Suppressor macrophage treated with lipopolysaccharide for 4 hours (primary cell): ENCODE results near the gene KLHL10.

Experiments used
- DNase-seq: peaks from one replicate; pipeline ENCODE4 v3.0.0-alpha.2; 2020

KLHL10 gene

GRCh38 chr17:41837761-41838538, at the start of gene KLHL10:
KLHL10 (plus strand) TSS chr17:41837825; CDS start chr17:41837933, 108 bp downstream.
- DNase-seq, result no peak

GRCh38 chr17:41792845-41793783, 44.5 kb upstream of the KLHL10 start:
- no peak for DNase-seq

- no peak for DNase-seq
These were observed 43.7 kb upstream of the KLHL10 start for GRCh38 chr17:41793784-41794539.

- DNase-seq, result no peak
These were observed 43.1 kb upstream of the KLHL10 start for GRCh38 chr17:41794540-41794975.

- no peak for DNase-seq
These were observed 41.3 kb upstream of the KLHL10 start for GRCh38 chr17:41796121-41796895.

GRCh38 chr17:41797377-41797776, 40.2 kb upstream of the KLHL10 start:
- no peak for DNase-seq

- no peak for DNase-seq
These were observed 38.3 kb upstream of the KLHL10 start for GRCh38 chr17:41799366-41799765.

- no peak for DNase-seq
These were observed 36.8 kb upstream of the KLHL10 start for GRCh38 chr17:41800601-41801373.

GRCh38 chr17:41801374-41802271, 36.0 kb upstream of the KLHL10 start:
- DNase-seq, result peak; percentile 82

- DNase-seq, result peak; percentile 57
These were observed 34.3 kb upstream of the KLHL10 start for GRCh38 chr17:41803049-41804020.

- DNase-seq, result no peak
These were observed 30.8 kb upstream of the KLHL10 start for GRCh38 chr17:41806685-41807445.

GRCh38 chr17:41810659-41811548, 26.7 kb upstream of the KLHL10 start:
- DNase-seq, result no peak

GRCh38 chr17:41811549-41812380, 25.9 kb upstream of the KLHL10 start, which contains the start of gene P3H4:
P3H4 (minus strand) TSS chr17:41811949; CDS start chr17:41811915, 34 bp downstream.
- DNase-seq, result peak; percentile 64

- DNase-seq, result no peak
These were observed 25.1 kb upstream of the KLHL10 start, which contains the start of gene FKBP10 for GRCh38 chr17:41812381-41813151. FKBP10 (plus strand) TSS chr17:41813004; CDS start chr17:41813035, 31 bp downstream.

- no peak for DNase-seq
These were observed 24.4 kb upstream of the KLHL10 start for GRCh38 chr17:41813152-41813680.
